GM11168 (cell line): Measurements from ENCODE around the gene FAM149A.

Experiments
- in situ Hi-C: fragments of 300-500 bp; cut with MboI; formaldehyde crosslinking; loops from one replicate; pipeline ENCODE4 v1.12.0; 2022; ENCODE audit warnings: low sequenced_read_pairs; ENCODE audit not compliant: unreplicated experiment

The FAM149A gene

GRCh38 chr4:186104114-186104889 lies at the start of gene FAM149A:
Gene FAM149A, plus strand, starts transcription at chr4:186104704.
- in situ Hi-C loops, result no loop called here

DNA sequence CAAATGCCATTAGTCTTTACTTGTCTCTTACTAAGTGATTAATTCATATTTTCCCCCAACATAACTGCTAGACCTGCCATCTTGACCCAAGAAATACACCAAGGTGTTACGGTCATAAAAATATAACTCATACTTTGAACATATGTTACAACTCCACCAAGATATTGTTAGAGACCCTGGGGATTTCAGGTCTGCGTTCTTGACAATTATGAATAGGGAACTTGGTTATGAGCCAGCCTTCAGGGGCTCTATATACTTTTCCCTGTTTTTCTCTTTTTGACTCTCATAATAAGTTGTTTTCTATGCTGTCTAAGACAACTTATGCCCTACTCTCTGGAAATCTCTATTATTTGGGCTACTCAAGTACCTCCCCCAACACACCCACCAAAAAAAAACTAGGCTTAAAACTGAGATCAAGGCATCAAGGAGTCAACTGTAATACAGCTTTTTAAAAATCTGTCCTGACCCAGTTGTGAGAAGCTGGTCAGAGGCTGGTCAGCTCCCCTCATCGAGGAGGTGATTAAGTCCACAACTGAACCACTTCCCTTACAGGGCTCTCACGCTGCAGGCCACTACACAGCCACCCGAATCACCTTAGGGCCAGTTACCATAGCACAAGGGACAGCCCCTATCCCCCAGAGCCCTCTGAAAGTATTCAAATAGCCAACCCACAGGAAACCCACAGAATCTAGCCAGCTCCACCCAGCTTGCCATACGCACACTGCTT lies 46.1 kb upstream of the FAM149A start:
- in situ Hi-C loops, result no loop called here

DNA sequence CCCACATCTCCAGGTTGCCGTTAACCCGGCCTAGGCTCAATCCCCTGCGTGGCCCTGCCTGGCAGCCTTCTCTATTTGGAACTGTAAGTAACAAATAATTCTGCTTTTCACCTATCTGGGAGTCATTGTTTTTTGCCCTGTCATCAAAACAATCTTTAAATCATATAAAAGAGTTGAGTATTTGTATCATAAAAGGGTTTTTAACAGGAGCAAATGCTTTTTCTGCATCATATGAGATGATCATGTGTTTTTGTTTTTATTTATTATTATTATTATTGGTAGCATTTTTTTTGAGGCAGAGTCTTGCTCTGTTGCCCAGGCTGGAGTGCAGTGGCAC lies 45.6 kb upstream of the FAM149A start:
- in situ Hi-C loops, result no loop called here

DNA sequence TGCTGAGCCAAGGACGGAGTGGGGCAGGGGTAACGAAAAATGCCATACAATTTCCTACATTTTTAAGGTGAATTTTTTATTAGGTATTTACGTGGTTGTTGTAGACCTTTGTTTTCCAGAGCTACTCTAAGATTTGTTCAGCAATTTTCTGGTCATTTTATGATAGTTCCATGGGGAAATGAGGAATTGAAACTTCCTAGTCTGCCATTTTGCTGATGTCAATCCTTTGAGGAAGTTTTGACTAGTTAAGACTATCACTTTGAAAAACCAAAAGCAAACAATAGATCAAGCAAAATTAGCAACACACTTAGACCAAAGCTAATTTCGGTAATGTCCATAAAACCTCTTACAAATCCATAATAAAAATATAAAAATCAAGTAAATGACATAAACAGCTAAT lies 42.6 kb upstream of the FAM149A start:
- in situ Hi-C loops, result no loop called here

GRCh38 chr4:186067757-186068385 lies 36.6 kb upstream of the FAM149A start:
- in situ Hi-C loops, result no loop called here

DNA sequence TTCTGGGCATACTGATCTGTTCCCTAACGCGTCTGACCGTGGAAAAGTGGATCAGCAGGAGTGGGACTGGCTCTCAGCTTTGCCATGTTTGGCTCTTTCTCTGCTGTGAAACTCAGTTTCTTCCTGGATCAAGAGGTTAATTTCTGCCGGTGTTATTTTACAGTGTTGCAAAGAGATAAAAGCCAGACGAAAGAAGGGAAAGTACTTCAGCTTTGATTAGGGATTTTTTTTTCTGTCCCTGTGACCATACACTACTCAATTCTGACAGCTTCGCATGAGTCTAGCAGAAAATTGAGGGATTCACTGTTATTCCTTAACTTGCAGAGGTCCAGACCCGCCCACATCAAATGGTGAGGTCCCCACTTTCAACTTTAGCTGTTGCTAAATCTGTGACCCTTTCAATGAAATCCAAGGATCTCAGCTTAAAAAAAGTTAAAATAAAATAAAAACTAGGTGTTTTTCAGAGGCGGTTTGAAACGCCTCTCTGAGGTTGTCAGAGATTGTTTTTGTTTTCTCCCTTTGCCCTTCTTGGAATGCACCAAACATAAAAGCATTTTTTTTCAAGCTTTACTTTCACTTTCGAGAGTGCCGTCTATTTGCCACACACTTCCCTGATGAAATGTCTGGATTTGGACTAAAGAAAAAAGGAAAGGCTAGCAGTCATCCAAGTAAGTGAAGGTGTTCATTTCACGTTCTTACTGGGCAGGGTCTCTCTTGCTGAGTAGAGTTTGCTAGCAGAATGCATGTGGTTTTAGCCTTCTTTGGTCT lies 35.7 kb upstream of the FAM149A start, which contains the start of gene TLR3:
TSS of gene TLR3 (plus strand) at position 576 of the 768 bp plus-strand sequence. CDS start 7,464 bp downstream, outside the sequence.
- in situ Hi-C loops, result no loop called here

- in situ Hi-C loops, result no loop called here
Observed at GRCh38 chr4:186069729-186070128, 34.8 kb upstream of the FAM149A start.

GRCh38 chr4:186072516-186072915 lies 32.0 kb upstream of the FAM149A start:
- in situ Hi-C loops, result no loop called here

- in situ Hi-C loops, result no loop called here
Observed at GRCh38 chr4:186074189-186074588, 30.3 kb upstream of the FAM149A start.

GRCh38 chr4:186078981-186079638 lies 25.4 kb upstream of the FAM149A start:
- in situ Hi-C loops, result loop anchor here (5.0 kb wide), 1 partner anchor 63 kb away; no protein-coding TSS in a partner anchor

GRCh38 chr4:186079694-186080093 lies 24.8 kb upstream of the FAM149A start:
- in situ Hi-C loops, result loop anchor here (5.0 kb wide), 1 partner anchor 63 kb away; no protein-coding TSS in a partner anchor

GRCh38 chr4:186081202-186081807 lies 23.2 kb upstream of the FAM149A start:
- in situ Hi-C loops, result no loop called here

DNA sequence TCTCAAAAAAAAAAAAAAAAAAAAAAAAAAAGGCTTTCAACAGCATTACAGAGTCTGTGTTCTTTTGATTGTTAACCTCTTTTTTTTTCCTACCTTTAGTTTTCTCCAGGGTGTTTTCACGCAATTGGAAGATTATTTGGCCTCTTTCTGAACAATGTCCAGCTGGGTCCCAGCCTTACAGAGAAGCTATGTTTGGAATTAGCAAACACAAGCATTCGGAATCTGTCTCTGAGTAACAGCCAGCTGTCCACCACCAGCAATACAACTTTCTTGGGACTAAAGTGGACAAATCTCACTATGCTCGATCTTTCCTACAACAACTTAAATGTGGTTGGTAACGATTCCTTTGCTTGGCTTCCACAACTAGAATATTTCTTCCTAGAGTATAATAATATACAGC lies 22.3 kb upstream of the FAM149A start:
- in situ Hi-C loops, result no loop called here

DNA sequence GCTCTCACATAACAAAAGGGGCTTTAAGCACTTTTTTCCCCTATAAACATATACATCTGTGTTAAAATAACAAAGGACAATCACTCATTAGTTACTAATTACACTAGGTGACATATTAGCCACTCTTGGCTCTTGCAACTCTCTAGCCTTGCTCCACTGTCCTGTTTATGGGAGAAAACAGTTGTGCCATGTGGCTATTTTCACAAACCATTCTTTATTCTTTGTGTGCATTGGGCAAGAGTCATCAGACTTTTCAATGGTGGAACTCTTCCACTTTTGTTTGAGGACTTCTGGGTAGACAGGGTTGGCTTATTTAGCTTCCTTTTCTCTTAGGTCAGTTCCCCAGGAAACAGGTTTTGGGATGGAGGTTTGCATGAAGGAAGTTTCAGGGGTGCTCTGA lies 16.0 kb upstream of the FAM149A start:
- in situ Hi-C loops, result no loop called here

GRCh38 chr4:186092296-186092695 lies 12.2 kb upstream of the FAM149A start:
- in situ Hi-C loops, result no loop called here

DNA sequence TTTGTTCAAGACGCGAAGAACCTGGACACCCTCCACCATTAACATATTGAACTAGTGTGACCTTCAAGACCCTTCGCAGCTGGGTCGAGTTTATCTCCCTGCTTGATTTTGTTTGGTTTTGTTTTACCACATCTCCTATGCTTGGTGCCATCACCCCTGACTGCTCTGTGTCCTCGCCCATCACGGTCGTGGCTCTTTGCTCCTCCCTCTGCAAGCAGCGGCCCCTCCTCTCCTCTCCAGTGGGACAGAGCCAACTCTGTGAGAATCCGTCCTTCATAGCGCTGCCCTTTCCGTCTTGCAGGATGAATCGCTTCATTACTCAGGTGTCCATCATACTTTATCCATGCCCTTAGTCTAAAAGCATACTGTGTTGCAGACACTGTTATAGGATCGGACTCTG lies 9.1 kb upstream of the FAM149A start:
- in situ Hi-C loops, result no loop called here

GRCh38 chr4:186096681-186097165 lies 7.8 kb upstream of the FAM149A start:
- in situ Hi-C loops, result no loop called here

- in situ Hi-C loops, result no loop called here
Observed at GRCh38 chr4:186097386-186097785, 7.1 kb upstream of the FAM149A start.

GRCh38 chr4:186102931-186103330 lies 1.6 kb upstream of the FAM149A start:
- in situ Hi-C loops, result no loop called here
